ENCODE data around the gene UFD1. TPM values are rescaled to one million over a fixed set of nuclear protein-coding genes. Genes with fewer than 3 reads are reported as not detected.

The UFD1 gene
- polyA plus RNA-seq, 4 donors: 46.0 to 112 (median 81.4) TPM

DNA sequence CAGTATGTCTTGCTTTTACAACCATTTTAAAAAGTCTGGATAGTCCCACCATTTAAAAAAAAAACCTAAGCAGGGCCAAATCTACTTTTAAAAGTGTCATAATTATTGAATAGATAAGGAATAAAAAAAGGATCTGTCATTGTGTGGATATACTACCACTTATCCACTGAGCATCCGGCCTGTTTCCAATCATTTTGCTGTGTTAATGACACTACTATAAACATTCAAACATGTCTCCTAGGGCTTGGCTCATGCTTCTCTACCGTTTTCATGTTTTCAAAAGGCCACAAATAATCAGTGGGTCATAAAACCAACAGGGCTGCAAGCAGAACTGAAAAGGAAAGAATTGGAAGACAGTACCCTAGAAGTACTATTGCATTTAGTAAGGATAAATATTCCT, 19.0 kb downstream of the UFD1 start:
- Histone ChIP-seq H3K4me1 (ENCODE audit: control insufficient read depth in 3 of 3, insufficient read depth in 2 of 3, low read depth in 1 of 3, low read length in 2 of 3) (no peaks in the 10 kb centered on the region), H3K36me3 (ENCODE audit: control insufficient read depth in 3 of 3, insufficient read depth in 2 of 3, low read depth in 1 of 3, low read length in 3 of 3) (peaks cover 9 to 52% (median 19%) of the 10 kb centered on the region in 3 donors), H3K4me3 (ENCODE audit: low read depth in 1 of 3, low read length in 3 of 3) (no peak overlapping the region), H3K27me3 (ENCODE audit: control insufficient read depth in 3 of 3, insufficient read depth in 3 of 3, low read length in 3 of 3) (no peaks in the 10 kb centered on the region), H3K27ac (ENCODE audit: low read depth in 1 of 3, low read length in 2 of 3) (no peak overlapping the region), H3K9me3 (ENCODE audit: control insufficient read depth in 2 of 2, insufficient read depth in 1 of 2, low read depth in 1 of 2, low read length in 1 of 2) (no peaks in the 10 kb centered on the region)
- FAIRE-seq (no peak), DNase-seq (no peak)
- WGBS, 3 donors: 60 to 79% (median 66%) methylated on average over 2 of the region's 2 CpGs

DNA sequence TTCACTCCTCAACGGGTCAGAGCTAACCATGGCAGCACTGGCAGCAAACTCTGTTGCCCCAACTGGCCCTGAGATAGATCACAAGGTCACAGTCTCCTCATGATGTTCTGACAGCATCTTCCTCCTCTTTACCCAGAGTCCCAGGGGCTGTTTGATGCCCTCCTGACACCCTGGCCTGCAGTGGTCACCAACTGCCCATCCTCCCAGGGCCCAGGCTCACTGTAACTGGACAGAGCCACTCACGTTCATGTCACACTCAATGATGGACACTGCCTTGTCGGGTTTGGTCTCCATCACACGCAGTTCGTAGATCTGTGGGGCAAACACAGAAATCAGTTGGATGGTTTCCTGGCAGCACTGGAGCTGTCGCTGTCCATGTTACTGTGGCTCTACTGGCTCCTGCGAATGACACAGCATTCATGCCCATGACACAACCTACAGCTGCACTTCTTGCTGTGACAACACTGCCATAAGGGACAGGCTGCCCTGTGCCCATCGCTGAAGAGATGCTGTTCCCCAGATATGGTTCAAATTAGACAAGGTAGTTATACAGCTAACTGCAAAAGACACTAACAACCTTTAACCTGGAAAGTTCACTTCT, 21.1 kb downstream of the UFD1 start:
- FAIRE-seq (no peak), DNase-seq (no peak)
- no peaks in the 10 kb centered on the region for H3K4me1 ChIP-seq (ENCODE audit: control insufficient read depth in 3 of 3, insufficient read depth in 2 of 3, low read depth in 1 of 3, low read length in 2 of 3)
- no peaks in the 10 kb centered on the region for H3K9me3 ChIP-seq (ENCODE audit: control insufficient read depth in 2 of 2, insufficient read depth in 1 of 2, low read depth in 1 of 2, low read length in 1 of 2)
- H3K27me3 ChIP-seq (ENCODE audit: control insufficient read depth in 3 of 3, insufficient read depth in 3 of 3, low read length in 3 of 3): no peaks in the 10 kb centered on the region
- WGBS, 3 donors: 95% methylated on average over 8 of the region's 8 CpGs
- no peak overlapping the region for H3K4me3 ChIP-seq (ENCODE audit: low read depth in 1 of 3, low read length in 3 of 3)
- no peak overlapping the region for H3K27ac ChIP-seq (ENCODE audit: low read depth in 1 of 3, low read length in 2 of 3)
- H3K36me3 ChIP-seq (ENCODE audit: control insufficient read depth in 3 of 3, insufficient read depth in 2 of 3, low read depth in 1 of 3, low read length in 3 of 3): peaks cover 11 to 61% (median 21%) of the 10 kb centered on the region in 3 donors

DNA sequence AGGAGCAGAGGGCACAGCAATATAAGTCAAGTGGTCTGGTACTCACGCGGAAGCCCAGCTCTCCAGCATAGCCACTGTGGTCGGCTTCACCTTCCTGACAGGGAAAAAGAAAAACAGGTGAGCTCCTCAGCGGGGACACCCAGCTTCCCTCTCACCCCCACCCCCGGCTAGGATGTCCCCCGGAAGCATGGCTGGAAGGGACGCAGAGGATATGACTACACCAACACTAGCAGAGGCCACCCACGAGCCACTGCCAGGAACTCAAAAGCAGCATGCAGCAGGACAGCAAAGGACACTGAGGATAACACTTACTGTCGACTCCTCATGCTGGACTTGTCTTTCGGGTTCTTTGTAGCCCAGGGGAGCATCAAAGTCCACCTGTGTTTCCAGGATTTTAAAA, 22.5 kb downstream of the UFD1 start:
- DNase-seq (no peak), FAIRE-seq (no peak)
- H3K4me1 ChIP-seq (ENCODE audit: control insufficient read depth in 3 of 3, insufficient read depth in 2 of 3, low read depth in 1 of 3, low read length in 2 of 3): no peaks in the 10 kb centered on the region
- no peak overlapping the region for H3K27ac ChIP-seq (ENCODE audit: low read depth in 1 of 3, low read length in 2 of 3)
- H3K27me3 ChIP-seq (ENCODE audit: control insufficient read depth in 3 of 3, insufficient read depth in 3 of 3, low read length in 3 of 3): no peaks in the 10 kb centered on the region
- 96 to 97% (median 96%) methylated on average over 10 of the region's 10 CpGs for WGBS, 3 donors
- H3K36me3 ChIP-seq (ENCODE audit: control insufficient read depth in 3 of 3, insufficient read depth in 2 of 3, low read depth in 1 of 3, low read length in 3 of 3): peaks cover 20 to 65% (median 24%) of the 10 kb centered on the region in 3 donors
- H3K4me3 ChIP-seq (ENCODE audit: low read depth in 1 of 3, low read length in 3 of 3): no peak overlapping the region
- no peaks in the 10 kb centered on the region for H3K9me3 ChIP-seq (ENCODE audit: control insufficient read depth in 2 of 2, insufficient read depth in 1 of 2, low read depth in 1 of 2, low read length in 1 of 2)

DNA sequence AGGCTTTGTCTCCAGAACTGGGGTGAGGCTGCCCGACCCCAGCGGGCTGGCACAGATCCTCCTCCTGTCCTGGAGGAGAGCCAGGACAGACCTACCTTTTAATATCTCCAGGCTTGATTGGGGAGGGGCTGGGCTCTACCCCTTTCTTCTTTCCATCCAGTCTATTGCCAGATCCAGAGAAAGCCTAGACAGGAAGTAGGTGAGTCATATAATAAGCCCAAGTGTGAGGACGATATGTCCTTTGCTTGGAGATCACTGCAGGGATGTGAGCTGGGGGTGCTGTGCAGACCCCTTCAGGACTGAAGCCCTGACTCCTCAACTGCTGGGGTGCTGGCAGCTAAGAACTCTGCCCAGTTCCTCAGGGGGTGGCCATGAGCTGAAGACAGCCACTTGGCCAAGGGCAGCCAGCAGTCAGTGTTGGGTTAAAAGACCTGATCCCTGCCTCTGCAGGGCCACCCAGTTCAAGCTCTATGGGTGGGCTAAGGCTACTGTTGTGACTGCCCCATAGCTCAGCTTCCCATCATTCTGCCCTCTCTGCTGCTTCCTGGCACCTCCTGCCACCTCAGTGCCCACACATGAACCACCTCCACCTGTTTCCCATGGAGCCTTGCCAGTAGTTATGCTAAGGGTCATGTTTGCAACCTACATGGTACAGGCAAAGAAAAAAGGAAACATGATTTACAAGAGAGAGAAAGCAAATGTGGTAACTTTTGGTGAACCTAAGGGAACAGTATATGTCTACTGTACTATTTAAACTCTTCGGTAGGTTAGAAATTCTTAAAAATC, 23.2 kb downstream of the UFD1 start:
- 66 to 86% (median 68%) methylated on average over 4 of the region's 4 CpGs for WGBS, 3 donors
- Histone ChIP-seq H3K36me3 (ENCODE audit: control insufficient read depth in 3 of 3, insufficient read depth in 2 of 3, low read depth in 1 of 3, low read length in 3 of 3) (peaks cover 20 to 64% (median 26%) of the 10 kb centered on the region in 3 donors), H3K4me1 (ENCODE audit: control insufficient read depth in 3 of 3, insufficient read depth in 2 of 3, low read depth in 1 of 3, low read length in 2 of 3) (no peaks in the 10 kb centered on the region), H3K4me3 (ENCODE audit: low read depth in 1 of 3, low read length in 3 of 3) (no peak overlapping the region), H3K9me3 (ENCODE audit: control insufficient read depth in 2 of 2, insufficient read depth in 1 of 2, low read depth in 1 of 2, low read length in 1 of 2) (no peaks in the 10 kb centered on the region), H3K27me3 (ENCODE audit: control insufficient read depth in 3 of 3, insufficient read depth in 3 of 3, low read length in 3 of 3) (no peaks in the 10 kb centered on the region), H3K27ac (ENCODE audit: low read depth in 1 of 3, low read length in 2 of 3) (no peak overlapping the region)
- DNase-seq (no peak), FAIRE-seq (no peak)

DNA sequence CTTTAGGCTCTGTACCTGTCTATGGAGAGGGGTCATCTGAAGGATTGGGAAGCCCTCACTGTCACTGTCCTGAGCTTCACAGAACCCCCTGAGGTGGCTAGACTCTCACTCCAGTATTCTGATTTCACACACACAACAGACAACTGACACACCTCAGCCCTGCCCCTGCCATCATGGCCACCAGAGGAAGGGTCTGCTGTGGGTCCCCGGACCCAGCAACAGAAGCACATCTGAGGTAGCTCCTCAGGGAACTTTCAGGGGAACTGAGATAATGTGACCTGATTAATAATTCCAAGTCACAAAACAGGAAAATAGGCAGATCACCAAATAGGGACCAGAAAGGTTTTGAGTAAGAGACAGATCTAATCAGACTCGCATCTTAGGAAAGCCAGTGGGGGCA, 24.0 kb downstream of the UFD1 start:
- 95 to 100% (median 98%) methylated on average over 2 of the region's 2 CpGs for WGBS, 3 donors
- Histone ChIP-seq H3K36me3 (ENCODE audit: control insufficient read depth in 3 of 3, insufficient read depth in 2 of 3, low read depth in 1 of 3, low read length in 3 of 3) (peaks cover 20 to 59% (median 26%) of the 10 kb centered on the region in 3 donors), H3K27ac (ENCODE audit: low read depth in 1 of 3, low read length in 2 of 3) (no peak overlapping the region), H3K27me3 (ENCODE audit: control insufficient read depth in 3 of 3, insufficient read depth in 3 of 3, low read length in 3 of 3) (no peaks in the 10 kb centered on the region), H3K4me1 (ENCODE audit: control insufficient read depth in 3 of 3, insufficient read depth in 2 of 3, low read depth in 1 of 3, low read length in 2 of 3) (no peaks in the 10 kb centered on the region), H3K9me3 (ENCODE audit: control insufficient read depth in 2 of 2, insufficient read depth in 1 of 2, low read depth in 1 of 2, low read length in 1 of 2) (no peaks in the 10 kb centered on the region), H3K4me3 (ENCODE audit: low read depth in 1 of 3, low read length in 3 of 3) (no peak overlapping the region)
- no peak for FAIRE-seq
- DNase-seq: no peak

DNA sequence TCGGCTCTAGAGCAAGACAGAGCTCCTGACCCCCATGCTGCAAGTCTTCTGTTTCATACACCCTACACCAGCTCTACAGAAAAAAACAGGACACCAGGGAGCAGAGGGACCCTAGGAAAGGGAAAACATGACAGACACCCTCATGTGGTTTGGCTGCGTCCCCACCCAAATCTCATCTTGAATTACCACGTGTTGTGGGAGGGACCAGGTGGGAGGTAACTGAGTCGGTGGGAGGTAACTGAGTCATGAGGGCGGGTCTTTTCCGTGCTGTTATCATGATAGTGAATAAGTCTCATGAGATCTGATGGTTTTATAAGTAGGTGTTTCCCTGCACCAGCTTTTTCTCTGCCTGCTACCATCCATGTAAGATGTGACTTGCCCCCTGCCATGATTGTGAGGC, 24.8 kb downstream of the UFD1 start:
- FAIRE-seq (no peak), DNase-seq (no peak)
- H3K27ac ChIP-seq (ENCODE audit: low read depth in 1 of 3, low read length in 2 of 3): no peak overlapping the region
- peaks cover 20 to 58% (median 26%) of the 10 kb centered on the region in 3 donors for H3K36me3 ChIP-seq (ENCODE audit: control insufficient read depth in 3 of 3, insufficient read depth in 2 of 3, low read depth in 1 of 3, low read length in 3 of 3)
- peaks cover 0 to under 1% (median 0%) of the 10 kb centered on the region in 3 donors for H3K4me1 ChIP-seq (ENCODE audit: control insufficient read depth in 3 of 3, insufficient read depth in 2 of 3, low read depth in 1 of 3, low read length in 2 of 3)
- WGBS, 3 donors: 76 to 81% (median 79%) methylated on average over 6 of the region's 6 CpGs
- no peaks in the 10 kb centered on the region for H3K27me3 ChIP-seq (ENCODE audit: control insufficient read depth in 3 of 3, insufficient read depth in 3 of 3, low read length in 3 of 3)
- H3K9me3 ChIP-seq (ENCODE audit: control insufficient read depth in 2 of 2, insufficient read depth in 1 of 2, low read depth in 1 of 2, low read length in 1 of 2): no peaks in the 10 kb centered on the region
- no peak overlapping the region for H3K4me3 ChIP-seq (ENCODE audit: low read depth in 1 of 3, low read length in 3 of 3)

DNA sequence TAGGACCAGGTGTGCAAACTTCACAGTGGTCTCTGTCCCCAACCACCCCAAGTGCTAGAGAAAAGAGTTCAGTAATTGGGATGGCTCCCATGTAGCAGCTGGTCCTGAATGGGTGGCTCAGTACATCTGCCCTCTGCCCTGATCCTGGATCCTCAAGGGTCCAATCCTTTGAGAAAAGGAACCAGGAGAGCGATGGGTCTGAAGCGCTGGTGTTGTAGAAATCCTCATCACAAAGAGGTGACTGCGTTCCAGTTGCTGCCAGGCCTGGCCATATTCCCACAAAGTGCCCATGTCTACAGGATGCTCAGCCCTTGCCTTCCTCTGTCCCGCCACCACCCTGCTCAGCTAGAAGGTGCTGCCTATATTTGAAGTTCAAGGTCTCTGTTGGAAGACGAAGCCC, 25.3 kb downstream of the UFD1 start:
- Histone ChIP-seq H3K36me3 (ENCODE audit: control insufficient read depth in 3 of 3, insufficient read depth in 2 of 3, low read depth in 1 of 3, low read length in 3 of 3) (peaks cover 20 to 60% (median 26%) of the 10 kb centered on the region in 3 donors), H3K9me3 (ENCODE audit: control insufficient read depth in 2 of 2, insufficient read depth in 1 of 2, low read depth in 1 of 2, low read length in 1 of 2) (no peaks in the 10 kb centered on the region), H3K4me3 (ENCODE audit: low read depth in 1 of 3, low read length in 3 of 3) (no peak overlapping the region), H3K27me3 (ENCODE audit: control insufficient read depth in 3 of 3, insufficient read depth in 3 of 3, low read length in 3 of 3) (no peaks in the 10 kb centered on the region), H3K27ac (ENCODE audit: low read depth in 1 of 3, low read length in 2 of 3) (no peak overlapping the region), H3K4me1 (ENCODE audit: control insufficient read depth in 3 of 3, insufficient read depth in 2 of 3, low read depth in 1 of 3, low read length in 2 of 3) (peaks cover 0 to 5% (median 0%) of the 10 kb centered on the region in 3 donors)
- WGBS, 3 donors: 96 to 100% (median 99%) methylated on average over 5 of the region's 5 CpGs
- DNase-seq: no peak
- FAIRE-seq: no peak

DNA sequence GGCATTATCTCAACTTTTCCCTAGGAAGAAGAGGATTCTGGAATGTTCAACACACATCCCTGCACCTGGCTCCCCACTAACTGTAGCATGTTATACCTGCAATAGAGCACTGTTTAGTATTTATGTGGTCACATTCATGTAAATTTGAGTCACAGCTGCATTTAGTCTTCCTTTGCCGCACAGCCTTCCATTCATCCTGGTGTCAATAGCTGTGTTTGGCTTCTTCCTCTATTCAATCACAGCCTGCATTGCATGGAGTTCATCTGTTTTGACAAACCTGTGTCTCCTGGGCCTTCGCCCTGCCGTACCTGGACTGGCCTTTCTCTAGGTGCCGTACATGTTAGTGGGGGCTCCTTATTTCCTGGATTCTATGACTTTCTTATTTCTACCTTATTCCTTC, 27.4 kb downstream of the UFD1 start:
- 96 to 98% (median 98%) methylated on average over 4 of the region's 4 CpGs for whole genome bisulfite sequencing, 3 donors
- Histone ChIP-seq H3K27ac (ENCODE audit: low read depth in 1 of 3, low read length in 2 of 3) (no peak overlapping the region), H3K4me3 (ENCODE audit: low read depth in 1 of 3, low read length in 3 of 3) (no peak overlapping the region), H3K27me3 (ENCODE audit: control insufficient read depth in 3 of 3, insufficient read depth in 3 of 3, low read length in 3 of 3) (no peaks in the 10 kb centered on the region), H3K36me3 (ENCODE audit: control insufficient read depth in 3 of 3, insufficient read depth in 2 of 3, low read depth in 1 of 3, low read length in 3 of 3) (peaks cover 15 to 47% (median 23%) of the 10 kb centered on the region in 3 donors), H3K4me1 (ENCODE audit: control insufficient read depth in 3 of 3, insufficient read depth in 2 of 3, low read depth in 1 of 3, low read length in 2 of 3) (peaks cover 2 to 11% (median 3%) of the 10 kb centered on the region in 3 donors), H3K9me3 (ENCODE audit: control insufficient read depth in 2 of 2, insufficient read depth in 1 of 2, low read depth in 1 of 2, low read length in 1 of 2) (no peaks in the 10 kb centered on the region)
- DNase-seq: no peak
- FAIRE-seq: no peak
